Cerebellar cortex (tissue), 1 donor: ENCODE results near the gene KYNU.
A peak's percentile ranks its signal among the peaks of the same experiment; 100 is the strongest.
"Not testable (repeated sequence)": the region's sequence is repeated elsewhere in the genome, so short reads cannot be mapped to it uniquely, and the experiment has no call there.

Experiments used
- DNase-seq: peaks from one replicate; pipeline ENCODE4 v3.0.0-alpha.2; 2015; ENCODE audit warnings: low spot score

KYNU gene

DNA sequence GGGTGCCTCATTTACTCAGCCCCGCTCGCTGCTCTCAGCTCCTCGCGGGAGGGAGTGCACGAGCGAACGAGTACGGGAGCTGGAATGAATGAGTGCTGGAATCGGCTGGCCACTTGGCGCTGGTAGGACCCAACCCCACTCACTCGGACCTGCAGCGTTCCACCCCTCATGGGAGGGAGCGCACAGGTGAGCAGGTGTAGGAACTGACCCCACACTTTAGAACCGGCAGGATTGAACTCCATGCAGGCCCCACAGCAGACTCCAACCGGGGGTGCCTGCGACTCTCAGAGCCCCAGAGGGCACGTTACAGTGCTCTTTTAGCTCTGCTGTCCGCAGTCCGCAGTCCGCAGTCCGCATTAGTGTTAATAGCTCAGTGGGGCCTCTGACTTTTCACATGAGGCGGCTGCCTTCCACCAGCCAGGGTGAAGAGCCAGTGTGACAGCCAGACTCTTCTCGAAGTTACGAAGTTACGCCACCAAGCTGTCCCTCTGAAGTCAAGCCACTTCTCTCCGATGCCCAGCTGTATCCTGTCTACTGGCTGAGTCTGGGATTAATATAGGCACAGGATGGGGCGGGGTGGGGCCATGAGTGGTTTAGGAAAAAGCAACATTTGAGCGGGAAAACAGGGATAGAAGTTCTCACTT, 149.1 kb downstream of the KYNU start:
- no peak for DNase-seq

GRCh38 chr2:143029141-143029540, 151.7 kb downstream of the KYNU start:
- no peak for DNase-seq

DNA sequence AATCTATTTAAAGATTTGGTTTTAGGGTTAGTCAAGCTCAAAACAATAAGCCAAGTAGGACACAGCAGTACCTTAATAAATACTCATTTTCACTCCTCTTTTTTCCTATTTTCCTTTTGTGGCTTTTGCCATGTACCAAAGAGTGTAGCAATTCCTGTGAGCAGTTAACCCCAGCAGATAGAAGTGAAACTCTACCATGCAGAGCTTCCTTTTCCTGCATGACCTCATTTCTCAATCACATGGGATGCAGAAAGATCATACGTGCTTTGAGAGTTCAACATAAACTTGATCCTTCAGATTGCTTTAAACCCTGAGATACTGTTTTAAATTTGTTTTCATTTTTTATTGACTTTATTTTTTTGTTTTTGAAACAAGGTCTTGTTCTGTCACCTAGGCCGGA, 152.7 kb downstream of the KYNU start:
- no peak for DNase-seq

DNA sequence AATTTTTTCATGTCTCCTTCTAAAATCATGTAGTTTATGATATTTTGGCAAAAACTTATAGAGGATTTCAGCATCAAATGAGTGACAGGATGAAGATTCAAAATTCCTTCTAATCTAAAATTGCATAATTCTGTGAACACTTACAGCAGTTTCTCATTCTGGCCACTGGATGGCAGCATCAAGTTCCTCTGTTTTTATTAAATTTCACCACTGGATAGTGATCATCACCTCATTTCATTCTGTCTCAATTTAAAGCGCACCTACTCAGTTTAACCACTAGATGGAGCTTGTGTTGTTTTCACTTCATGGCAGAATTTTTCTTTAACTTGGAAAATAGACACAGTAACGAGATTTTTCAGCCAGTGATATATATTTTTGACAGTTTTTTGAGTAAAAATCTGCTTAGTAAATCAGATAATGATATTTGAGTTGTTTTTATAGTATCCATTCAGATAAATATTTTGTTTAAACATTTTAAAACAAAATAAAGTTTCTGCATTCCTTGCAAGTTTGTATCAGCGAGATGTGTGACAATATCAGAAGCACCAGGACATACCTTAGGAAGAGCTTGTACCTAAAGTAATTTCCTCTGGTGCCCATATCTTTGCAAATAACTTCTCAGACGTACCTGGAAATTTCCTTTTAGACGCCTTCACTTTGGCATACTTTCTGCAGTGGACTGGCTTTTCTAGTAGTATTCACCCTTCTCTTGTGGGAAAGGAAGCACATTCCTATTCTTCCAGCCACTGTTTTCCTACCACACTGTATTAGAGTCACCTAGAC, 157.0 kb downstream of the KYNU start:
- DNase-seq = peak; percentile 81

GRCh38 chr2:143051465-143051864, 174.0 kb downstream of the KYNU start:
- no peak for DNase-seq

DNA sequence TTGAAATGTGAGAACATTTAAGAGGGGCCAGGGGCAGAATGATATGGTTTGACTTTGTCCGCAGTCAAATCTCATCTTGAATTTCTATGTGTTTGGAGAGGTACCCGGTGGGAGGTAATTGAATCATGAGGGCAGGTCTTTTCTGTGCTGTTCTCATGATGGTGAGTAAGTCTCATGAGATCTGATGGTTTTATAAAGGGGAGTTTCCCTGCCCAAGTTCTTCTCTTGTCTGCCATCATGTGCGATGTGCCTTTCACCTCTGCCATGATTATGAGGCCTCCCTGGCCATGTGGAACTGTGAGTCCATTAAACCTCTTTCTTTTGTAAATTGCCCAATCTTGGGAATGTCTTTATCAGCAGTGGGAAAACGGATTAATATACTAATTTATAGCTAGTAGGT, 176.0 kb downstream of the KYNU start:
- DNase-seq = not testable (repeated sequence)

- no peak for DNase-seq
These were observed 179.1 kb downstream of the KYNU start for GRCh38 chr2:143056550-143056949.

GRCh38 chr2:143058851-143059250, 181.4 kb downstream of the KYNU start:
- no peak for DNase-seq

GRCh38 chr2:143063612-143064200, 186.2 kb downstream of the KYNU start:
- DNase-seq = no peak

DNA sequence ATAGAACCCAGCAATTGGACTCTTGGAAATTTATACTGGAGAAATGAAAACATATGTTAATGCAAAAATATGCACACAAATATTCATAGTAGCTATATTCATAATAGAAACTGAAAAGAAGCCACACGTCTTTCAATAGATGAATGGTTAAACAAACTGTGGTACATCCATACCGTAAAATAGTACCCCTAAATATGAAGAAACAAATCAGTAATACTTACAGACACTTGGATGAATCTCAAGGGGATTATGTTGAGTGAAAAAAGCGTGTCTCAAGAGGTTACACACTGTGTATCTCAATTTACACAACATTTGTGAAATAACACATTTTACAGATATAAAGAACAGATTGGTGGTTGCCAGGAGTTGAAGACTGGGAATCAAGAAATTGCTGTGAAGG, 190.6 kb downstream of the KYNU start:
- DNase-seq = no peak

DNA sequence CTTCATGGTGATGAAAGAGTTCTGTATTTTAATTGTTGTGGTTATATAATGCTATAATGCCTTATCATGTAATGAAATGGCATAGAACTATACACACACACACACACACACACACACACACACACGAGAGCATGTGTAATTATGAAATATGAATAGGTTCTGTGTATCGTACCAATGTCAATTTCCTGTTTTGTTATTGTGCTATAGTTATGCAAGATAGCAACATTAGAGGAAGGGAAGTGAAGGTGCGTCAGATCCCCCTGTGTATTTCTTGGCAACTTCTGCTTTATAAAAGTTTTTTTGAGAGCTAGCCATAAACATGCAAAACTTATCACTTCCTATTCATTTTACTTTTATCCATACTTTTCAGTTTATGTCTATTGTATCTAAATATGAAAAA, 191.0 kb downstream of the KYNU start:
- no peak for DNase-seq

GRCh38 chr2:143070704-143071103, 193.2 kb downstream of the KYNU start:
- no peak for DNase-seq

DNA sequence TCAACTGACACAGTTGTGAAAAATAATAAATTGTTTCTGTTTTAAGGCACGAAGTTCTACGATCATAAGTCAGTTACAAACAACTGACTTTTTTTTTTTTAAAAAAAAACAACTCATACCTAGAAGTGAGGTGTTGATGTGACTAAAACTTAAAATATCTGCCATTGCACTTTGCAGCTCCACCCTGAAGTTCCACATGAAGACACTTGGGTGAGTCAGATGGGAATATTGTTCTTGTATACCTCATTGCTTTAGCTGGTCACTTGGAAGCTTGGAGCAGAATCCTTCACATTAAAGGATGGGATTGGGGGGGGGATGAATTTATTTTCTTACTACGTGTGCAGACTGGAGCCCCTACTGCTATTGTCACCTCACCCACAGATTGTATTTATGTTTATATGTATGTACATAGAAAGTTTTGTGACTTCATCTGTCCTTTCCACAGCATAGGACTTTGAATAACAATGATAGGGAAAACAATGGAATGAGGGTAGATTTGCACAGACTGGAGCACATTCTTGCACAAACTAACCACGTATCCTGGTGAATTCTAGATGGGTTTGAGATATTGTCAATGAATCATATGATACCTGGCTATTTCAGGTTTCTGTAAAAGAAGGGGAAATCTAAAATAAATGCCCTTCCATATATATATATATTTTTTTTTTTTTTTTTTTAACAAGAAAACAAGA, 193.9 kb downstream of the KYNU start:
- DNase-seq = no peak

GRCh38 chr2:143074913-143075312, 197.4 kb downstream of the KYNU start:
- not testable (repeated sequence) for DNase-seq

DNA sequence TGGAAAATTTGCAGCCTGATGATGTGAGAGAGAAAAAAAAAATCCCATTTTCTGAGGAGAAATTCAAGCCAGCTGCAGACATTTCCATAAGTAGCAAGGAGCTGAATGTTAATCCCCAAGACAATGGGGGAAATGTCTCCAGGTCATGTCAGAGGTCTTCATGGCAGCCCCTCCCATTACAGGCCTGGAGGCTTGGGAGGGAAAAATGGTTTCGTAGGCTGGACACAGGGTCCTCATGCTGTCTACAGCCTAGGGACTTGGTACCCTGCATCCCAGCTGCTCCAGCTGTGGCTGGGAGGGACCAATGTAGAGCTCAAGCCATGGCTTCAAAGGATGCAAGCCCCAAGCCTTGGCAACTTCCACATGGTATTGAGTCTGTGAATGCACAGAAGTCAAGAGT, 198.2 kb downstream of the KYNU start:
- DNase-seq = no peak

DNA sequence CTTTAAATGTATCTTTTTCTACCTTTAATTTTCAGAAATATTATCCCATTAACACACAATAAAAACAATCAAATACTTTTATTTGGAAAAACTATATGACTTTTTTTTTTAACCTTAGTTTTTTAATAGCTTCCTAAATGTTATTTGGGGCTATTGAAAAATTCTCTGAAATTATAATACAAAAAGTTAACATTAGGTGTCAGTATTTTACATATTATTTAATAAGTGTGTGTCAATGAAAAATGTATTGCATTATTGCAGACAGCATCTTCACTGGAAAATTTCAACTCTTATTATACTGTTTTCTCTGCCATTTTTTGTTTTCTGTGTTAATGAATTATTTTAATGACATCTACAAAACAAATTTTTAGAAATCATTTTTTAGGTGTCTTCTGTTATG, 200.6 kb downstream of the KYNU start:
- DNase-seq = no peak

- DNase-seq = no peak
These were observed 204.2 kb downstream of the KYNU start for GRCh38 chr2:143081616-143082015.

GRCh38 chr2:143083636-143084035, 206.2 kb downstream of the KYNU start:
- no peak for DNase-seq

GRCh38 chr2:143084462-143084861, 207.0 kb downstream of the KYNU start:
- DNase-seq = no peak

GRCh38 chr2:143085125-143085784, 207.8 kb downstream of the KYNU start:
- DNase-seq = no peak

DNA sequence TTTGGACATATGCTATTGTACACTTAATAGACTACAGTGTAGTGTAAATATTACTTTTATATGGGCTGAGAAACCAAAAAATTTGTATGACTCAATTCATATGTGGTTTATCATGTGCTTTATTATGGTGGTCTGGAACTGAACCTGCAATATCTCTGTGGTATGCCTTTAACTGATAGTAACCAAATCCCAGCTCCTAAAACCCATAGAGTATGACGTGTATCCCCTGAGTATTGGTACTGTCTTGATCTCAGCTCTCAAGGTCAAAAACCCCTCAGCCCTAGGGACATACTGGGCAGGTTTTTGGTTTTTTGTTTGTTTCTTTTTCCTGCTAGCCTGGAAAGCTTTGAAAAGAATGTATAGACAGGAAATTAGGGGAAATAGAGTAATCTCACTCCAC, 209.6 kb downstream of the KYNU start:
- DNase-seq = no peak

- no peak for DNase-seq
These were observed 210.9 kb downstream of the KYNU start for GRCh38 chr2:143088388-143088787.
